HCT116 (cell line): Measurements from ENCODE around the gene C2CD2. TPM values are rescaled to one million over a fixed set of nuclear protein-coding genes. Genes with fewer than 3 reads are reported as not detected.

Source experiments
- ATAC-seq: fragments of 200-7000 bp; cut with Tn5 transposase; 2 replicates; pipeline ENCODE4 v1.9.1; 2020; ENCODE audit warnings: mild to moderate bottlenecking, moderate library complexity
- BruUV-seq: library from RNA; stranded (reverse); fragments of 400-500 nt; replicated peaks from 2 replicates; lab custom pipeline; 2021; lab: Mats Ljungman, UMichigan
- CTCF ChIA-PET: fragments of 300-600 bp; sonication (Branson Sonifier 250); formaldehyde crosslinking; loops from one replicate; lab custom pipeline; 2021; ENCODE audit warnings: antibody characterized with exemption; lab: Charles Lee
- POLR2A ChIA-PET: fragments of 300-600, 350-600 bp; sonication (Branson Sonifier 250); formaldehyde crosslinking; loops from one replicate; lab custom pipeline; 2021; ENCODE audit warnings: antibody characterized with exemption; lab: Charles Lee
- RAD21 ChIA-PET, 2 experiments: fragments of 300-600 bp; sonication (Branson Sonifier 250); formaldehyde crosslinking; loops; one replicate each; lab custom pipeline; 2023; ENCODE audit warnings: low total read pairs in 2 of 2; ENCODE audit not compliant: uncharacterized antibody in 2 of 2, unreplicated experiment in 2 of 2, low non-redundant PET in 1 of 2; lab: Charles Lee
- DNase-seq: peaks from one replicate; pipeline ENCODE4 v3.0.0-alpha.2; 2010; ENCODE audit warnings: low read depth, low spot score
- H2AFZ ChIP-seq: fragments of 200-600 bp; shearing (Covaris generic), sonication (generic); 2 replicates; pipeline ENCODE4 v1.6.1; 2017; ENCODE audit warnings: low read depth, mixed run types, mixed read lengths, antibody characterized with exemption, low read length; ENCODE audit not compliant: poor library complexity, severe bottlenecking
- H3K27ac ChIP-seq: 2 replicates; pipeline ENCODE4 v1.5.1; 2012; ENCODE audit warnings: low read depth, low read length
- H3K27me3 ChIP-seq: fragments of 200-600 bp; sonication (generic); 2 replicates; pipeline ENCODE4 v1.6.1; 2016; ENCODE audit warnings: mixed run types, low read length, mixed read lengths; ENCODE audit not compliant: insufficient read depth
- H3K36me3 ChIP-seq, 2 experiments: fragments of 200-500 bp in 1 of 2; fragments of 200-600 bp in 1 of 2; sonication (Bioruptor generic) in 1 of 2; sonication (generic) in 1 of 2; 2 replicates each; pipeline versions ENCODE4 v1.5.1 to v1.6.1; 2014 to 2016; ENCODE audit warnings: low read length in 2 of 2, inconsistent platforms in 1 of 2, mixed read lengths in 1 of 2, mixed run types in 1 of 2; ENCODE audit not compliant: insufficient read depth in 2 of 2, control insufficient read depth in 1 of 2
- H3K4me1 ChIP-seq, 2 experiments: fragments of 200-600 bp in 1 of 2; sonication (generic) in 1 of 2; 2 replicates each; pipeline versions ENCODE4 v1.5.1 to v1.6.1; 2012 to 2017; ENCODE audit warnings: low read length in 2 of 2, inconsistent platforms in 1 of 2, mild to moderate bottlenecking in 1 of 2, mixed read lengths in 1 of 2, mixed run types in 1 of 2, moderate library complexity in 1 of 2; ENCODE audit not compliant: insufficient read depth in 2 of 2, control insufficient read depth in 1 of 2
- H3K4me2 ChIP-seq: fragments of 200-600 bp; sonication (generic); 2 replicates; pipeline ENCODE4 v1.6.1; 2017; ENCODE audit warnings: mixed run types, low read length, mixed read lengths
- H3K4me3 ChIP-seq, 2 experiments: fragments of 200-600 bp in 1 of 2; sonication (generic) in 1 of 2; replicated peaks in 1 of 2; 2 replicates each; pipeline ENCODE4 v1.5.1; 2011 to 2016; ENCODE audit warnings: low read length in 2 of 2, control low read depth in 1 of 2, low read depth in 1 of 2, mild to moderate bottlenecking in 1 of 2, mixed read lengths in 1 of 2, mixed run types in 1 of 2
- H3K79me2 ChIP-seq: fragments of 200-600 bp; sonication (generic); 2 replicates; pipeline ENCODE4 v1.6.1; 2017; ENCODE audit warnings: mild to moderate bottlenecking, mixed run types, low read length, moderate library complexity, mixed read lengths; ENCODE audit not compliant: insufficient read depth
- H3K9ac ChIP-seq: fragments of 200-600 bp; sonication (generic); 2 replicates; pipeline ENCODE4 v1.6.1; 2016; ENCODE audit warnings: low read length, mixed read lengths
- H3K9me2 ChIP-seq: fragments of 200-600 bp; sonication (generic), shearing (Covaris generic); 2 replicates; pipeline ENCODE4 v1.6.1; 2017; ENCODE audit warnings: mixed run types, mild to moderate bottlenecking, moderate library complexity; ENCODE audit not compliant: insufficient read depth
- H3K9me3 ChIP-seq, 2 experiments: fragments of 200-500 bp in 1 of 2; fragments of 200-600 bp in 1 of 2; sonication (Bioruptor generic) in 1 of 2; sonication (generic) in 1 of 2; 2 replicates each; pipeline ENCODE4 v1.6.1; 2014 to 2017; ENCODE audit warnings: low read length in 2 of 2, mixed read lengths in 2 of 2, inconsistent platforms in 1 of 2, low read depth in 1 of 2, mild to moderate bottlenecking in 1 of 2, mixed run types in 1 of 2, moderate library complexity in 1 of 2; ENCODE audit not compliant: control insufficient read depth in 1 of 2, insufficient read depth in 1 of 2
- H4K20me1 ChIP-seq: fragments of 200-600 bp; sonication (generic), shearing (Covaris generic); 2 replicates; pipeline ENCODE4 v1.6.1; 2017; ENCODE audit warnings: mixed run types, mild to moderate bottlenecking, moderate library complexity; ENCODE audit not compliant: insufficient read depth
- ATF3 ChIP-seq: IDR thresholded peaks from 2 replicates; pipeline ENCODE4 v1.6.1; 2012
- CEBPB ChIP-seq: IDR thresholded peaks from 2 replicates; pipeline ENCODE4 v1.6.1; 2012; ENCODE audit warnings: low read depth
- CTCF ChIP-seq, 3 experiments: fragments of 200-600 bp in 1 of 3; sonication (generic) in 1 of 3; IDR thresholded peaks in 2 of 3; conservative IDR thresholded peaks in 1 of 3; 2 replicates each; pipeline ENCODE4 v1.5.1; 2012 to 2017; ENCODE audit warnings: low read depth in 2 of 3, low read length in 2 of 3, antibody characterized with exemption in 1 of 3, borderline replicate concordance in 1 of 3, control low read depth in 1 of 3, mild to moderate bottlenecking in 1 of 3, mixed read lengths in 1 of 3, mixed run types in 1 of 3, moderate library complexity in 1 of 3; ENCODE audit not compliant: insufficient read depth in 1 of 3
- ELF1 ChIP-seq: IDR thresholded peaks from 2 replicates; pipeline ENCODE4 v1.6.1; 2012; ENCODE audit warnings: low read depth, borderline replicate concordance
- EZH2phosphoT487 ChIP-seq: fragments of 200-600 bp; IDR thresholded peaks from 2 replicates; pipeline ENCODE4 v1.6.1; 2018; ENCODE audit warnings: antibody characterized with exemption, borderline replicate concordance
- FOSL1 ChIP-seq: IDR thresholded peaks from 2 replicates; pipeline ENCODE4 v1.6.1; 2012; ENCODE audit warnings: low read depth
- RAD21 ChIP-seq: IDR thresholded peaks from 2 replicates; pipeline ENCODE4 v1.6.1; 2012; ENCODE audit warnings: low read depth, mild to moderate bottlenecking
- SIN3A ChIP-seq: IDR thresholded peaks from 2 replicates; pipeline ENCODE4 v1.6.1; 2012; ENCODE audit warnings: low read depth
- SP1 ChIP-seq: IDR thresholded peaks from 2 replicates; pipeline ENCODE4 v1.6.1; 2012; ENCODE audit warnings: low read depth
- YY1 ChIP-seq: IDR thresholded peaks from 2 replicates; pipeline ENCODE4 v1.6.1; 2011; ENCODE audit warnings: low read length, low read depth, moderate library complexity, mild to moderate bottlenecking; ENCODE audit not compliant: insufficient replicate concordance; ENCODE audit errors: extremely low read depth
- ZBTB33 ChIP-seq: IDR thresholded peaks from 2 replicates; pipeline ENCODE4 v1.6.1; 2011; ENCODE audit warnings: mild to moderate bottlenecking, low read length, moderate library complexity; ENCODE audit not compliant: insufficient replicate concordance; ENCODE audit errors: extremely low read depth
- ZNF274 ChIP-seq: fragments of 200-500 bp; sonication (Bioruptor generic); IDR thresholded peaks from 2 replicates; pipeline ENCODE4 v1.6.1; 2014; ENCODE audit warnings: mild to moderate bottlenecking, low read depth, low read length, inconsistent platforms
- intact Hi-C: fragments of 100-400 bp; cut with micrococcal nuclease; formaldehyde crosslinking; loops from 2 replicates; pipeline ENCODE4 v1.10.0; 2022
- total RNA-seq: library from RNA; stranded (reverse); gene quantifications from one replicate; pipeline ENCODE4 v1.2.1, GENCODE V29; 2021; ENCODE audit not compliant: unreplicated experiment

The C2CD2 gene
- total RNA-seq, 1 experiment from 2014 or later: 22.0 TPM

GRCh38 chr21:41846536-41846935 is 107.3 kb downstream of the C2CD2 start (continued):
- TF ChIP-seq ZBTB33 (no peak), FOSL1 (no peak)

- H3K79me2 ChIP-seq: no peaks in the 10 kb centered on the region
- ChIA-PET CTCF (no interaction called here), POLR2A (no interaction called here), RAD21 (no interaction called here)
- H3K4me2 ChIP-seq: no peak overlapping the region
- H3K4me3 ChIP-seq: no peak overlapping the region
- TF ChIP-seq ZNF274: no peak
- no peak for TF ChIP-seq ELF1
- no peak for TF ChIP-seq SP1
- TF ChIP-seq YY1: no peak
- TF ChIP-seq CTCF (IDR thresholded peaks at IDR 0.05 in 2 of 3, conservative IDR thresholded peaks at IDR 0.05 in 1 of 3; ENCODE audit: borderline replicate concordance in 1 of 3, insufficient read depth in 1 of 3, low read depth in 2 of 3, low read length in 2 of 3): no peak
- no peak for TF ChIP-seq ATF3
- TF ChIP-seq SIN3A: no peak
- TF ChIP-seq CEBPB: no peak
- TF ChIP-seq FOSL1: no peak
- TF ChIP-seq RAD21: no peak
- no peak for TF ChIP-seq EZH2phosphoT487
- no peaks in the 10 kb centered on the region for H3K27me3 ChIP-seq
- H3K36me3 ChIP-seq: 0 out of 4 replicates have a peak, but pooled peaks cover 0 to 4% of the 10 kb centered on the region in 2 experiments
- BruUV-seq: no TSS peak
- no peaks in the 10 kb centered on the region for H4K20me1 ChIP-seq
- no peaks in the 10 kb centered on the region for H3K9me2 ChIP-seq
- H3K9me3 ChIP-seq: peaks cover 5% of the 10 kb centered on the region in 2 experiments; a peak in 3 of 4 replicates
- no peak overlapping the region for H3K9ac ChIP-seq
- H2AFZ ChIP-seq: no peak overlapping the region
- no peak for ATAC-seq
- H3K27ac ChIP-seq: no peak overlapping the region; the same call in 1 of the 2 replicates
- DNase-seq: no peak
- H3K4me1 ChIP-seq: peaks cover 3 to 21% of the 10 kb centered on the region in 2 experiments; a peak in 2 of 4 replicates
- intact Hi-C loops: no loop called here
Measured at GRCh38 chr21:41846033-41846317, 107.8 kb downstream of the C2CD2 start.
